GM12892 (cell line): Measurements from ENCODE around the gene OPTN. TPM values are rescaled to one million over a fixed set of nuclear protein-coding genes. Genes with fewer than 3 reads are reported as not detected.
"Not testable (repeated sequence)": the region's sequence is repeated elsewhere in the genome, so short reads cannot be mapped to it uniquely, and the experiment has no call there.

ENCODE experiments used
- DNase-seq: peaks from one replicate; pipeline ENCODE4 v3.0.0; 2011; ENCODE audit not compliant: insufficient read length
- FAIRE-seq: peaks from 2 replicates; lab custom pipeline; 2011; peaks lifted over from hg19 to GRCh38; lab: Jason Lieb, UNC
- POLR2A ChIP-seq: IDR thresholded peaks from 2 replicates; pipeline ENCODE4 v1.6.1; 2011; ENCODE audit warnings: low read depth, low read length, control low read depth
- POLR2AphosphoS5 ChIP-seq: IDR thresholded peaks from 2 replicates; pipeline ENCODE4 v1.6.1; 2011; ENCODE audit warnings: low read depth, low read length, control low read depth
- TAF1 ChIP-seq: IDR thresholded peaks from 2 replicates; pipeline ENCODE4 v1.6.1; 2011; ENCODE audit warnings: low read depth, mild to moderate bottlenecking, control low read depth, low read length, borderline replicate concordance
- polyA plus RNA-seq: library from polyadenylated mRNA; unstranded; fragments of >200 nt; gene quantifications from one replicate; pipeline ENCODE4 v1.2.1, GENCODE V29; 2012; ENCODE audit warnings: missing spikeins, inconsistent platforms; ENCODE audit not compliant: missing spikeins

Gene OPTN
- polyA plus RNA-seq: 40.2 TPM

DNA sequence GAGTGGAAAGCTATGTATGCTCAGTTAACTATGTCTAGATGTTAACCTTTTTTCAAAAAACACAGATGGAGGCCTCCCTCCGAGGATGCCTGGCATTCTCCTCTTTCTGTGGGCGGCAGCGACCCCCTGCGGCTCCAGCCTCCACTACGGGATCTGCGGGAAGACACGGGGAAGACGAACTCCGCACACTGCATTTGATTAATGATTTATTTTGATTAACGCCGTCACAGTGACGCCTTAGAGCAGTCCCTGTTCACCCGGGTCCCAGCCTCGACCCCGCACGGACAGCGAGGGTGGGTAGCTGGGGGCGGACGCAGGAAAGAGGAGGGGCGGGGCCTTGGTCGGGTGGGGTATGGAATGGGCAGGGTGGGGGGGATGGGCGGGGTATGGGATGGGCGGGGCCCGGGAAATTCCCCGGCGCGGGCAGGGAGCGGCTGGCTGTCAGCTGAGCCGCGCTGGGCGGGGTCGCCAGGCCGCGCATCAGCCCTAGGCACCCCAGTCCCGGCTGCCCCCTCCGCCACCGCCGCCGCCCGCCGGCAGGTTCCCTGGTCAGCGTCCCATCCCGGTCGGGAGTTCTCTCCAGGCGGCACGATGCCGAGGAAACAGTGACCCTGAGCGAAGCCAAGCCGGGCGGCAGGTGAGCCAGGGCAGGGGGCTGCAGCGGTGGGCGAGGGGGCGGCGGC, at the start of gene OPTN:
Gene OPTN, plus strand, starts transcription at position 498 of the 683 bp plus-strand sequence. CDS start 8,960 bp downstream, outside the sequence.
- DNase-seq (peak; percentile 80), FAIRE-seq (peak; percentile 87)
- 0 out of 2 replicates have a peak, but pooled peaks have one; percentile 45 for TF ChIP-seq POLR2A
- no peak for TF ChIP-seq POLR2AphosphoS5

DNA sequence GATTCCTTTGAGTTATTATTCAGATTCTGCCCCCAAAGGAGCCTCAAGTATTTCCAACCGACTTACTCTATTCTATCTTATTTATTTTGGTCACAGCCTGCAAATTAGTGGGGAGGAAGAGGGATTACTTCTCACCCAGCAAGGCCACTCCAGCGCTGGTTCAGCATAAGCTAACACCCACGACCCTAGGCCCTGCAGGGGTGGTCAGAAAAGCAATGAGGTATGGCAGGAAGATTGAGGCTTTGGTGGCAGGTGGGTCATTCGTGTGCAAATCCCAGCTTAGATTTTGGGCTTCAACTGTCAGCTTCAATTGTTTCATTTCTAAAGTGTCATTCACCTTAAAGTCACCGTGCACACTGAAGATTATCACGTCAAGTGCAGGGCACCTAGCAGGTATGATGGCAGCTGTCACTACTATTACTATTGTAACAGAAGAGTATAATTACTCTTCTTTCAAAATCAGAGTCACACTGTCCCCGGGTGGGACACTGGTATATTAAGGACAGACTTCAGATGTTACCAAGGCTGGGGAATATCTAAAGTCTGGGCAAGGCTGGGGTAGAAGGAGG, 48.8 kb upstream of the OPTN start:
- FAIRE-seq: no peak
- no peak for TF ChIP-seq TAF1
- TF ChIP-seq POLR2A: no peak
- no peak for TF ChIP-seq POLR2AphosphoS5
- DNase-seq: no peak

DNA sequence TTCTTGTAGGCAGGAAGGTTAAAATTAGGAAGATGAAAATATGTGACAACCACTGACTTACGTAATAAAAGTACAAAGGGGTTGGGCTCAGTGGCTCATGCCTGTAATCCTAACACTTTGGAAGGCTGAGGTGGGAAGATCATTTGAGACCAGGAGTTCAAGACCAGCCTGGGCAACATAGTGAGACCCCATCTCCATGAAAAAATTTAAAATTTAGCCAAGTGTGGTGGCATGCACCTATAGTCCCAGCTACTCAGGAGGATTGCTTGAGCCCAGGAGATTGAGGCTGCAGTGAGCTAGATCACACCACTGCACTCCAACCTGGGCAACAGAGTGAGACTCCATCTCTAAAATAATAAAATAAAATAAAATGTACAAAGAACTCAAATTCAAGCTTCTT, 46.8 kb upstream of the OPTN start:
- DNase-seq, FAIRE-seq: not testable (repeated sequence)

DNA sequence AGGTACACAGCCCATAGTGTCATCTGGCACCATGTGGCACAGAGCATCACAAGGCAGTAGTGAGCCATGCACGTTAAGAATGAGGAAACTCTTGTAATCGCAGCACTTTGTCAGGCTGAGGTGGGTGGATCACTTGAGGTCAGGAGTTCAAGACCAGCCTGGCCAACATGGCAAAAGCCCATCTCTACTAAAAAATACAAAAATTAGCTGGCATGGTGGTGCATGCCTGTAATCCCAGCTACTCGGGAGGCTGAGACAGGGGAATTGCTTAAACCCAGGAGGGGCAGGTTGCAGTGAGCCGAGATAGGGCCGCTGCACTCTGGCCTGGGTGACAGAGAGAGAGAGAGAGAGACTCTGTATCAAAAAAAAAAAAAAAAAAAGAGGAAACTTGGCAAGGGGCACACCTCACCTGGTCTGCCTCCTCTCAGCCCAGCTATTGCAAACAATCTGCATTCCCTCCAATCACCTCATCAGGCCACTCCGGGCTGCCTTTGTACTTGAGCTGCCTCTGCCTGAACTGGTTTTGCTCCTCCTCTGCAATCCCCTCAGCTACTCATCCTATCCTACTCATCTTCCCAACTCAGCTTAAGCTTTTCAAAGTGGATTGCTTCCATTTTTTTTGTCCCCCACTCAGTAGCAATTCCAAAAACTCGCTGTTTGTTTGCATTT, 46.0 kb upstream of the OPTN start:
- FAIRE-seq (no peak), DNase-seq (no peak)
- TF ChIP-seq POLR2A: no peak
- TF ChIP-seq TAF1: no peak
- TF ChIP-seq POLR2AphosphoS5: no peak

DNA sequence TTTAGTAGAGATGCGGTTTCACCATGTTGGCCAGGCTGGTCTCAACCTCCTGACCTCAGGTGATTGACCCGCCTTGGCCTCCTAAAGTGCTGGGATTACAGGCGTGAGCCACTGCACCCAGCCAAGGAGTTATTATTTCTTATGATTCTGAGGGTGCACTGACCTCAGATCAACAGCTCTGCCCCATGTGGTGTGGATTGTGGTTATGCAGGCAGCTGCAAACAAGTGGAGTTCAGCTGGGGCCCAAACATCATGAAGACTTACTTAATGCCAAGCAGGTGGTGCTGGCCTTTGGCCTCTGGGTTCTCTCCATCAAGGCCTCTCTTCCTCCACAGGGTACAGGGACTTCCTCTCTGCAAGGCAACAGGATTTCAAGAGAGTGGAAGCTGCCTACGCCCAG, 45.1 kb upstream of the OPTN start:
- TF ChIP-seq POLR2AphosphoS5 (no peak), TAF1 (no peak), POLR2A (no peak)
- DNase-seq (no peak), FAIRE-seq (no peak)

DNA sequence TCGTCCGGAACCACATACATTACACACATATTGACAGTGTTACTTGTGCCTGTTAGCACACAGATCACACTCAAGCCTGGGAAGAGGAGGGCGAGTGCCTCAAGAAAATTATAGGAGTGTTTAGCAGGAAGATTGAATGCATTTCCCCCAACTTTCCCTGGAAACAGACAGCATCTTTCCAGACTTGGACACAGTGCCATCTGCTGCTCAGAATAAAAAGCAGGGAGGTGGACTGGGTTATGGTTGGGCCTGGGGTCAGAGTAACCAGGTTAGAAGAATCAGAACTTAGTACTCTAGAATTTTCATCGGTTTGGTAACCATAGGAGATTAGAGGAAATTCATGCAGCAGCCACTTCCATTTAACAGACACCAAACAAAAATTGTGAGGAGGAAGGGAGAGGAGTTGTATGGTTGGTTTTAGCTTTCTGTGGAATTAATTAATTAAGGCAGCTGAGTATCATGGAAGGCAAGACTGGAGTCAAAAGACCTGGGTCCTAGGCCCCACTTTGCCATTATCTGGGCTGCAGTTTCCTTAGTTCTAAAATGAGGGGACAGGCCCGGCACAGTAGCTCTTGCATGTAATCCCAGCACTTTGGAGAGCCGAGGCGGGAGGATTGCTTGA, 43.4 kb upstream of the OPTN start:
- DNase-seq: no peak
- FAIRE-seq: no peak
- no peak for TF ChIP-seq POLR2A
- TF ChIP-seq POLR2AphosphoS5: no peak
- TF ChIP-seq TAF1: no peak

DNA sequence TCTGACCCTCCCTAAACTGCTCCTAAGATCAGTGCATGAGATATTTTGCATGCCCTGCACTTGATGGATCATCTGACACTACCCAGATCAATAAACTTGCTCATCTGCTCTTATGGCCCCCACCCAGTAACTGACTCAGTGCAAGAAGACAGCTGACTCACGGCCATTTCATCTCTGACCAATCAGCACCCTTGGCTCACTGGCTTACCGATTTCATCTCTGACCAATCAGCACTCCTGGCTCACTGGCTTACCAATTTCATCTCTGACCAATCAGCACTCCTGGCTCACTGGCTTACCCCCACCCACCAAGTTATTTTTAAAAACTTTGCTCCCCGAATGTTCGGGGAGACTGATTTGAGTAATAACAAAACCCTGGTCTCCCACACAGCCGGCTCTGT, 37.2 kb upstream of the OPTN start:
- no peak for FAIRE-seq
- DNase-seq: no peak
- no peak for TF ChIP-seq POLR2AphosphoS5
- no peak for TF ChIP-seq POLR2A
- no peak for TF ChIP-seq TAF1

DNA sequence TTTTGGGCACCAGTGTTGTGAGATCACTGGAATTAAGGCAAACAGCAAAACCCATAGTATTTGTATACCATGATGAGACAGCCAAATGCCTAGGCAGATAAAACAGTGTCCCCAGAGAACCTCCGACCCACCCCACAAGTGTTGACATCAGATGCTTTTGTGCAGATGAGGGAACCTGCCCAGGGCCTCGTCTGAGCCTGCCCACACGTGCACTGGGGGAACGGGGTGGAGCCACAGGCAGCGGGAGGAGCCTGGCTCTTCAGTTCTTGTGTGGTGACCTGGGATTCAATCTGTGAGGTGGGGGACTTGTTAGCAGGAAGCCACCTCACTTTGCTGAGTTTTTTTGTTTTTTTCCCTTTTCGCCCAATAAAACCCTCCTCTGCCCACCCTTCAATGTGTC, 33.4 kb upstream of the OPTN start:
- no peak for TF ChIP-seq POLR2A
- TF ChIP-seq TAF1: no peak
- TF ChIP-seq POLR2AphosphoS5: no peak
- FAIRE-seq (no peak), DNase-seq (no peak)

DNA sequence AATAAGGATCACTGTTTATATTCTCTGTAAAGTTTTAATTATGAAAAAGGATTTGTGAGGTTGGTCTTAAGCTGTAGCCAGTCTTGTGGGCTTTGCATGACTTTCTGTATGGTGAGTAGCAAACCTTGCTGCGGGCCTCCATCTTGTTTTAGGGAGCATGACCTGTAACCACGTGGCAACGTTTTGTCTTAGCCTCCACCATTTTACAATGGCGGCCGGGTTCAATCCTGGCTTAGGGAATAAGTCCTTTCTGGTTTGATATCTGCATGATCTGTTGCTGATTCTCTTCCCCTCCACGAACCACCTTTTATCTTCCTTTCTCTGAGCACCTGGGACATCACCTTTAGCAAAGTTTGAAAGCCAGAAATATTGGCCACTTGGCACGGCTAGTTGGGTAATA, 32.5 kb upstream of the OPTN start:
- FAIRE-seq: no peak
- TF ChIP-seq POLR2A (no peak), POLR2AphosphoS5 (no peak), TAF1 (no peak)
- DNase-seq: no peak

DNA sequence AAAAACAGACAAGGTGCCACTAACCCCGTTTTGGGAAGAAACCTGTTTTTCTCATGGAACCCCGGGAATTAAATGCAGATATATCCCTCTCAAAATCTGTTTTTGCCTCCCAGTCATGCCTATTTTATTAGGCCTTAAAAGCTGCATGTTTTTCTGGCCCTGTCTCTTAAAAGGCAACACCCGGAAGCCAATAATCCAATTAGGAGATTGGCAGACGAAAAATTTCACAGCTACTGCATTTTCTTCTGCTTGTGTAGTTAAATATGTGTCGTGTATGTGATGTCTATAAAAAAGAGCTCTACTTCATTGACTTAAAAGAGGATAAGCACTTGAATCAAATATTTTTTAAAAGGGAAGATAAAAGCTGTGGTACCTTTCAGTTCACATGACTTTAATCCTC, 31.9 kb upstream of the OPTN start:
- FAIRE-seq (no peak), DNase-seq (no peak)
- no peak for TF ChIP-seq POLR2A
- TF ChIP-seq POLR2AphosphoS5: no peak
- TF ChIP-seq TAF1: no peak

DNA sequence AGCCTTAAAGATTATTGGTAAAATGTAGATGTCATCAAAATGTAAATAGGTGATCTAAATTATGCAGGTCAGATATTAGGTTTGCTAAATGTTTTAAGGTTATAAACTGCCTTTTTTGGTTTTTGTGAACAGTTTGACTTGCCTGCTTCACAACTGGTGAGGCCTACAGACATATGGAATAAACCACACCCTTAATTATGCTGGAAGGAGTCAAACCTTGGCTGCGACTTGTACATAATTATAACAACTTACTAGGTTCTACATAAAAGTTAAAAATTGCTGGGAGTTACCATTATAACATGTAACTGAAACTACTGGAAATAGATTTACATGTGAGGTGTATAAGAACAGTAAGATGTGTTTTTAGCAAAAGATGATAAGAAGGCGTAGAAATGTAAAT, 31.5 kb upstream of the OPTN start:
- no peak for DNase-seq
- no peak for FAIRE-seq
- TF ChIP-seq POLR2AphosphoS5: no peak
- no peak for TF ChIP-seq TAF1
- no peak for TF ChIP-seq POLR2A

DNA sequence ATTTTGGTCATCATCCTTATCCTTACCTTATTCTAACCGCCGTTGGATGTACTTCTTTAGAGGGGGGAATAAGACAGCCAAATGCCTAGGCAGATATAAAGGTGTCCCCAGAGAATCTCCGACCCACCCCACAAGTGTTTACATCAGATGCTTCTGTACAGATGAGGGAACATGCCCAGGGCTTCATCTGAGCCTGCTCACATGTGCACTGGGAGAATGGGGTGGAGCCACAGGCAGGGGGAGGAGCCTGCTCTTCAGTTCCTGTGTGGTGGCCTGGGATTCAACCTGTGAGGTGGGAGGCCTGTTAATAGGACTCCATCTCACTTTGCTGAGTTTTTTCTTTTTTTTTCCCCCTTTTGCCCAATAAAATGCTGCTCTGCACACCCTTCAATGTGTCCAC, 27.6 kb upstream of the OPTN start:
- DNase-seq: no peak
- no peak for TF ChIP-seq POLR2A
- no peak for TF ChIP-seq TAF1
- no peak for TF ChIP-seq POLR2AphosphoS5
- no peak for FAIRE-seq
